ENCODE data around the gene GSK3A. TPM values are rescaled to one million over a fixed set of nuclear protein-coding genes. Genes with fewer than 3 reads are reported as not detected.

The GSK3A gene
- total RNA-seq, 1 donor from 2014 or later: 5.2 TPM

DNA sequence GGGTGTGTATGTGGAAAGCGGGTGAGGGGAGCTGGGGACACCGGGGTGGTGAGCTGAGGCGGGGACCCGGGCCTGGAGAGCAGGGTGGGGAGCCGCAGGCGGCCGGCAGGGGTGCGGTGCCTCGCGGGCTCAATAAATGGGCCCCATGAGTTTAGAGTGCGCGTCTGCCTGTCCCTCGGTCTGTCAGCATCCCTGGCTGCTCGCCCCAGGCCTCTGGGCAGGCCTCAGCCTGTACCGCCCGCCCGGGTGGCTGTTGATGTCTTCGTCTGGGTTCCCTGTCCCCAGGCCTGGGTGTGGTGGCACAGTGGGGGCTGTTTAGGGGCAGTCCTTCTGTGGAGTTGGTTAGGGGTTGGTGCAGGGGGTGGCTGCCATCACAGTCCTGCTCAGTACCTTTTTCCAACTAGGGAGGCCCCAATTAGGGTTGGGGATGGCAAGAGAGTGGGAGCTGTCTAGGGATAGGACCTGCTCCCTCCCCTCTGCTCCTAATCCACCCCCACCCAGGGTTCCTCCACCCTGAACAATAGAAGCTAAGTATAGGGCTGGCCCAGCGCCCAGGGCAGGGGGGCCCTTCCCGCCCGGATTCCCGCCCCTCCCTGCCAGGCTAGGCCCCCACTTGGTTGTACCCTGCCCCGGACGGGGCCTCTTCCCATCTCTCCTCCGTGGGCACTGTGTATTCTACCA, 38.9 kb upstream of the GSK3A start:
- Histone ChIP-seq H3K4me1 (ENCODE audit: control insufficient read depth in 3 of 3, insufficient read depth in 3 of 3, low read length in 3 of 3) (peaks cover 68 to 82% (median 75%) of the 10 kb centered on the region in 3 donors), H3K27ac (ENCODE audit: low read depth, low read length) (peak overlapping the region; percentile 92), H3K4me3 (ENCODE audit: low read length in 3 of 3) (peak overlapping the region; percentile 43 to 60 (median 51)), H3K9ac (ENCODE audit: low read depth in 1 of 3, low read length in 3 of 3) (peak overlapping the region; percentile 61 to 74 (median 72)), H3K36me3 (ENCODE audit: control insufficient read depth in 3 of 3, insufficient read depth in 3 of 3, low read length in 3 of 3) (peaks cover 0 to 3% (median 0%) of the 10 kb centered on the region in 3 donors), H3K27me3 (ENCODE audit: control insufficient read depth in 3 of 3, insufficient read depth in 3 of 3, low read length in 3 of 3) (no peaks in the 10 kb centered on the region), H3K9me3 (ENCODE audit: control insufficient read depth in 3 of 3, low read length in 3 of 3) (no peaks in the 10 kb centered on the region)

DNA sequence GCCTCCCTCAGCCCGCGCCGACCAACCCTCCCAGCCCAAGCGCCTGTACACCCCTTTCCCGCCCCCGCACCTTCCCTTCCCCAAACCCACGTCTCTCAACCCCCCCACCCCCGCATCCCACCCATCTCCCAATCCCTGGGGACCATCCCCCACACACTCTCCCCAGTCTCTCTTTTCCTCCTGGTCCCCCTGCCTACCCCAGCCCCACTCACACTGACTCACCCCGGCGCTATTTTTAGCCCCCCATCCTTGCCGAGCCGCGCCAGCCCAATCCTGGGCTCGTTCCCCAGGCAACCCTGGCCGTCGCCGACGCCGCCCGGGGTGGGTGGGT, 38.4 kb upstream of the GSK3A start:
- Histone ChIP-seq H3K27ac (ENCODE audit: low read depth, low read length) (peak overlapping the region; percentile 92), H3K9me3 (ENCODE audit: control insufficient read depth in 3 of 3, low read length in 3 of 3) (no peaks in the 10 kb centered on the region), H3K27me3 (ENCODE audit: control insufficient read depth in 3 of 3, insufficient read depth in 3 of 3, low read length in 3 of 3) (no peaks in the 10 kb centered on the region), H3K4me3 (ENCODE audit: low read length in 3 of 3) (peak overlapping the region in 2 of 3 donors; percentile 86 to 88), H3K4me1 (ENCODE audit: control insufficient read depth in 3 of 3, insufficient read depth in 3 of 3, low read length in 3 of 3) (peaks cover 68 to 82% (median 75%) of the 10 kb centered on the region in 3 donors), H3K9ac (ENCODE audit: low read depth in 1 of 3, low read length in 3 of 3) (peak overlapping the region in 2 of 3 donors; percentile 72 to 85), H3K36me3 (ENCODE audit: control insufficient read depth in 3 of 3, insufficient read depth in 3 of 3, low read length in 3 of 3) (peaks cover 0 to 3% (median 0%) of the 10 kb centered on the region in 3 donors)

DNA sequence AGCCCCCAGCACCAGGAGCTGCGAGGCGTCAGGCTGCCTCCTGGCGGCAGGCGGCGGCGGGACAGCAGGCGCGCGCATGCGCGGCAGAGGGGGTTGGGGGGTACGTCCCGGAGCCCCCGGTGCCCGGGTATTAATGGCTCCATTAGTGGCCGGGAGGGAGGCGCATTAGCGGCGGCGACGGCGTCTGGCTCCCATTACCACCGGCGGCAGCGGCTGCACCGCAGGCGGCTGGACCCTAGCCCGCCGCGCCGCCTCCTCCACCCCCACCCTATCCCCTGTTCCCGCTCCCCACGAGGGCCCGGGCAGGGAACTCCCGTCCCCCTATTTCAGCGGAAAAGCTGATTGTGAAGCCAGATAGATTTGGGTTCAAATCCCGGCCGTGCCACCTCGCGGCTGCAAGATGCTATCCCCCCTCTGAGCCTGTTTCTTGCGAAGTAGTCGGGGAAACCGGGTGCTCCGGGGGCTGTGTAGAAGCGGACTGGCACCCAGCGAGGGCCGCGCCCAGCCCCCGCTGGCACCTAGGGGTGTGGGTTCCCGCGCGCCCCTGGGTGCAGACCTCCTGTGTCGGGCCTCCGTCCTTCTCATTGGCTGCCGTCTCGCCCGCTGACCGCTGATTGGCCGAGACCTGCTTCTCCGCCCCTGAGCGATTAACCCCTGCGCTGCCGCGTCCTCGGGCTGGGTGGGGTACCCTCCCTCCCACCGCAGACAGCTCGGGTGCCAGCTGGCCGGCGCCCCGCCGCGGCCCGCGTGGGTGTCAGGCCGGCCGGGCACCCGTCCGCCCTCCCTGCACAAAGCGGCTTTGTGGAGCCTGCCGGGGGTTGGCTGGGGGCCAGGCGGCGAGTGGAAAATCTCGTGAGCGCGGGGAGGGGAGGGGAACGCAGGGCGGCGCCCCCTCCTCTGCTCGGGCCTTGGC, 37.8 kb upstream of the GSK3A start:
- peaks cover 64 to 80% (median 73%) of the 10 kb centered on the region in 3 donors for H3K4me1 ChIP-seq (ENCODE audit: control insufficient read depth in 3 of 3, insufficient read depth in 3 of 3, low read length in 3 of 3)
- peak overlapping the region; percentile 66 to 85 (median 72) for H3K9ac ChIP-seq (ENCODE audit: low read depth in 1 of 3, low read length in 3 of 3)
- no peaks in the 10 kb centered on the region for H3K9me3 ChIP-seq (ENCODE audit: control insufficient read depth in 3 of 3, low read length in 3 of 3)
- no peaks in the 10 kb centered on the region for H3K27me3 ChIP-seq (ENCODE audit: control insufficient read depth in 3 of 3, insufficient read depth in 3 of 3, low read length in 3 of 3)
- H3K27ac ChIP-seq (ENCODE audit: low read depth, low read length): peak overlapping the region; percentile 92
- H3K36me3 ChIP-seq (ENCODE audit: control insufficient read depth in 3 of 3, insufficient read depth in 3 of 3, low read length in 3 of 3): peaks cover 2 to 5% (median 2%) of the 10 kb centered on the region in 3 donors
- peak overlapping the region; percentile 82 to 88 (median 86) for H3K4me3 ChIP-seq (ENCODE audit: low read length in 3 of 3)

DNA sequence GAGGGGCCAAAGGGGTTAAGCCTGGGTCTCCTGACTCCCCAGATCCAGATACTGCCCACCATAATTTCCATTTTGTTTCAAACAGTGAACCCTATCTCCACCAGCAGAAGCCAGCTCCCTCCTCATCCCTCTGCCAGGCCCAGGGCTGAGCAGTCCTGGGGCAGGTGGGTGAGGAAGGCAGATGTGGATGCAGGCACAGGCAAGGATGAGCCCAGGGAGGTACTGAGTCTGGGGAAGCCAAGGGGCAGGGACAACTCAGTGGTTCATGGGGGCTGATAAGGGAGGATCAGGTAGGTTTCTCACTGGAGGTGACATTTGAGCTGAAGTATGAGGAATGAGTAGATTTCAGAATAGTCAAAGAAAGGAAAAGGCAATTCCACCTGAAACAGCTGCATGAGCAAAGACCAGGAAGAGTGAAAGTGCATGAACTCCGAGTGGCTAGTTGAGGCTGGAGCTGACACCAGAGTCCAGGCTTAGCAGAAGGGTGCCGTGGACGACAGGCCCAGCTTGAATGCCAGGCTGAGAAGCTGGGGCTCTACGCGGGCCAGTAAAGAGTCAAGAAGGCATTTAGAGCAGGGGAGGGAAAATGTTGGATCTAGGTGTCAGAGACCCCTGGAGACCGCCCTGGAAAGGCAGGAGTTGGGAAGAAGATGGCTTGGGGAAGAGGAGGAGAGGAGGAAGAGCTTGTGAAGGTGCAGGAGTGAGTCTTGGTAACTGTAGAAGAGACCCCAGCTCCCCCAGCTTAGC, 36.9 kb upstream of the GSK3A start:
- Histone ChIP-seq H3K9ac (ENCODE audit: low read depth in 1 of 3, low read length in 3 of 3) (peak overlapping the region in 2 of 3 donors; percentile 72 to 85), H3K36me3 (ENCODE audit: control insufficient read depth in 3 of 3, insufficient read depth in 3 of 3, low read length in 3 of 3) (peaks cover 8 to 10% (median 10%) of the 10 kb centered on the region in 3 donors), H3K27ac (ENCODE audit: low read depth, low read length) (peak overlapping the region; percentile 92), H3K4me3 (ENCODE audit: low read length in 3 of 3) (peak overlapping the region; percentile 82 to 88 (median 86)), H3K27me3 (ENCODE audit: control insufficient read depth in 3 of 3, insufficient read depth in 3 of 3, low read length in 3 of 3) (no peaks in the 10 kb centered on the region), H3K4me1 (ENCODE audit: control insufficient read depth in 3 of 3, insufficient read depth in 3 of 3, low read length in 3 of 3) (peaks cover 66 to 82% (median 75%) of the 10 kb centered on the region in 3 donors), H3K9me3 (ENCODE audit: control insufficient read depth in 3 of 3, low read length in 3 of 3) (no peaks in the 10 kb centered on the region)

DNA sequence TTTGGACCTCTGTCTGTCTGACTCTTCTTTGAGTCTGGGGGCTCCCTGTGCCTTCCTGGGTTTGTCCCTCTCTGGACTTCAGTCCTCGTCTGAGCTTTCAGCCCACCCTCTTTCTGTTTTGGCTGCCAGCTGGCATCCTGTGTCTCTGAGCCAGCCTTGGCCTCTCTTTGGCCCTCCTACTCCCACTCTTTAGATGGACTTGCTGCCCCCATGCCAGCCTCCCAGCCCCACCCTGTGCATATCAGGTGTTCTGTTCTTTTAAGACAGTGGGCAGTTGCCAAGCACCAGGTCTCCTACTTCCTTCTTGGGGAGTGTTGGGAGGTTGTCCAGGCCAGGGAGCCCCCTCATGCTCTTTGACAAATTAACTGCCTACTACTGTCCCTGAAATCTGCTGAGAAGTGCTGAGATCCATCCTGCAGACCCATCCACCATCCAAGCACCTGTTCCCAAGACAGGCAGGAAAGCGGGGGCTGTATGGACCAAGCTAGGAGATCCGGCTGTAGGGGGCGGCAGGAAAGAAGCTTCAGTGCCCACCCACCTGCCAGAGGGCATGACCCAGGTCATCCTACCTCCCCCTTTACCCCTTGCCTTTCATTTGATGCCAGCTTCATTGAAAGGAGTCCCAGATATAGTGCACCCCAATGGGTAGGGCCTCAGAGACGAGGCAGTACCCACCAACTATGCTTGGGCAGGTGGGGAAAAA, 36.2 kb upstream of the GSK3A start:
- Histone ChIP-seq H3K9ac (ENCODE audit: low read depth in 1 of 3, low read length in 3 of 3) (peak overlapping the region; percentile 44 to 85 (median 72)), H3K4me3 (ENCODE audit: low read length in 3 of 3) (peak overlapping the region; percentile 38 to 49 (median 42))

GRCh38 chr19:42277821-42278451, 35.5 kb upstream of the GSK3A start:
- Histone ChIP-seq H3K27me3 (ENCODE audit: control insufficient read depth in 3 of 3, insufficient read depth in 3 of 3, low read length in 3 of 3) (no peaks in the 10 kb centered on the region), H3K4me3 (ENCODE audit: low read length in 3 of 3) (peak overlapping the region; percentile 38 to 49 (median 42)), H3K36me3 (ENCODE audit: control insufficient read depth in 3 of 3, insufficient read depth in 3 of 3, low read length in 3 of 3) (peaks cover 19 to 24% (median 20%) of the 10 kb centered on the region in 3 donors), H3K27ac (ENCODE audit: low read depth, low read length) (peak overlapping the region; percentile 92), H3K4me1 (ENCODE audit: control insufficient read depth in 3 of 3, insufficient read depth in 3 of 3, low read length in 3 of 3) (peaks cover 61 to 76% (median 75%) of the 10 kb centered on the region in 3 donors), H3K9ac (ENCODE audit: low read depth in 1 of 3, low read length in 3 of 3) (peak overlapping the region; percentile 66 to 85 (median 74)), H3K9me3 (ENCODE audit: control insufficient read depth in 3 of 3, low read length in 3 of 3) (no peaks in the 10 kb centered on the region)

More for the DNA sequence above, 36.2 kb upstream of the GSK3A start:
- Histone ChIP-seq H3K36me3 (ENCODE audit: control insufficient read depth in 3 of 3, insufficient read depth in 3 of 3, low read length in 3 of 3) (peaks cover 14 to 17% (median 17%) of the 10 kb centered on the region in 3 donors), H3K4me1 (ENCODE audit: control insufficient read depth in 3 of 3, insufficient read depth in 3 of 3, low read length in 3 of 3) (peaks cover 66 to 83% (median 79%) of the 10 kb centered on the region in 3 donors), H3K27me3 (ENCODE audit: control insufficient read depth in 3 of 3, insufficient read depth in 3 of 3, low read length in 3 of 3) (no peaks in the 10 kb centered on the region), H3K27ac (ENCODE audit: low read depth, low read length) (peak overlapping the region; percentile 92), H3K9me3 (ENCODE audit: control insufficient read depth in 3 of 3, low read length in 3 of 3) (no peaks in the 10 kb centered on the region)

- Histone ChIP-seq H3K27ac (ENCODE audit: low read depth, low read length) (peak overlapping the region; percentile 92), H3K36me3 (ENCODE audit: control insufficient read depth in 3 of 3, insufficient read depth in 3 of 3, low read length in 3 of 3) (peaks cover 24 to 33% (median 24%) of the 10 kb centered on the region in 3 donors), H3K4me1 (ENCODE audit: control insufficient read depth in 3 of 3, insufficient read depth in 3 of 3, low read length in 3 of 3) (peaks cover 51 to 75% (median 75%) of the 10 kb centered on the region in 3 donors), H3K27me3 (ENCODE audit: control insufficient read depth in 3 of 3, insufficient read depth in 3 of 3, low read length in 3 of 3) (no peaks in the 10 kb centered on the region), H3K9me3 (ENCODE audit: control insufficient read depth in 3 of 3, low read length in 3 of 3) (no peaks in the 10 kb centered on the region), H3K9ac (ENCODE audit: low read depth in 1 of 3, low read length in 3 of 3) (peak overlapping the region in 2 of 3 donors; percentile 8 to 85), H3K4me3 (ENCODE audit: low read length in 3 of 3) (no peak overlapping the region)
These were observed 34.4 kb upstream of the GSK3A start for GRCh38 chr19:42276821-42277220.

DNA sequence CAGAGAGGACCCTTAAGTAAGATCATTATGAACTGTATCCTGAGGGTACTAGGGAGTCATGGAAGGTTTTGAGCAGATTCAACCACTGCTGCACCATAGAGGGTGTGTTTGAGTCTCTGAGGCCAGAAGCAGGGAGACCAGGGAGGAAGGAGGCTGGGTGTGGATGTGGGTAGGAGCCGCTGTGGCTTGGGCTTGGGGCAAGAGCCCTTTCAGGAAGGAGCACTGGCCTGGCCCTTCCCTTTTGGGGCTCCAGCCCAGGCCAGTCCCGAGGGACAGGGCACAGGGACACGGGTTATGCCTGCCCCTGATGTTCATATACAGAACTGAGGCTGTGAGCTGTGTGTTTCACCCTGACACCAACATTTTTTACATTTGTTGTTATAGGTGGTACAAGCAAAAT, 33.9 kb upstream of the GSK3A start:
- Histone ChIP-seq H3K36me3 (ENCODE audit: control insufficient read depth in 3 of 3, insufficient read depth in 3 of 3, low read length in 3 of 3) (peaks cover 24 to 38% (median 24%) of the 10 kb centered on the region in 3 donors), H3K9me3 (ENCODE audit: control insufficient read depth in 3 of 3, low read length in 3 of 3) (no peaks in the 10 kb centered on the region), H3K9ac (ENCODE audit: low read depth in 1 of 3, low read length in 3 of 3) (peak overlapping the region in 1 of 3 donors; percentile 2), H3K27ac (ENCODE audit: low read depth, low read length) (no peak overlapping the region), H3K4me1 (ENCODE audit: control insufficient read depth in 3 of 3, insufficient read depth in 3 of 3, low read length in 3 of 3) (peaks cover 49 to 75% (median 75%) of the 10 kb centered on the region in 3 donors), H3K4me3 (ENCODE audit: low read length in 3 of 3) (no peak overlapping the region), H3K27me3 (ENCODE audit: control insufficient read depth in 3 of 3, insufficient read depth in 3 of 3, low read length in 3 of 3) (no peaks in the 10 kb centered on the region)
